PFSK-1 (cell line): Measurements from ENCODE around the gene KPNA3.

ENCODE experiments used
- FOXP2 ChIP-seq: optimal IDR thresholded peaks from 2 replicates; pipeline ENCODE3; 2011; ENCODE audit warnings: borderline replicate concordance, control low read depth, inconsistent platforms; ENCODE audit not compliant: insufficient read depth; ENCODE audit errors: extremely low read length, extremely low read depth
- POLR2AphosphoS5 ChIP-seq: IDR thresholded peaks from 2 replicates; pipeline ENCODE4 v1.6.1; 2012; ENCODE audit warnings: low read depth, mild to moderate bottlenecking, control low read depth, low read length, moderate library complexity
- SIN3A ChIP-seq: IDR thresholded peaks from 2 replicates; pipeline ENCODE4 v1.6.1; 2012; ENCODE audit warnings: mild to moderate bottlenecking, low read length, moderate library complexity, borderline replicate concordance; ENCODE audit not compliant: insufficient read depth
- TAF1 ChIP-seq: IDR thresholded peaks from 2 replicates; pipeline ENCODE4 v1.6.1; 2012; ENCODE audit warnings: low read length, control low read depth, borderline replicate concordance; ENCODE audit not compliant: insufficient read depth
- TF ChIP-seq, protein P1 (sequence below), 2 experiments: IDR thresholded peaks; 2 replicates each; pipeline versions ENCODE4 v1.6.1 to v1.8.0; 2011 to 2012; ENCODE audit warnings: low read depth in 2 of 2, low read length in 2 of 2, control low read depth in 1 of 2, inconsistent platforms in 1 of 2, mild to moderate bottlenecking in 1 of 2, moderate library complexity in 1 of 2; ENCODE audit not compliant: insufficient read depth in 1 of 2

KPNA3 gene

GRCh38 chr13:49821216-49822009 is 28.9 kb upstream of the KPNA3 start:
- TF ChIP-seq POLR2AphosphoS5 = no peak
- TF ChIP-seq SIN3A = no peak
- no peak for TF ChIP-seq TAF1
- no peak for TF ChIP-seq FOXP2
- TF ChIP-seq, protein P1, sequence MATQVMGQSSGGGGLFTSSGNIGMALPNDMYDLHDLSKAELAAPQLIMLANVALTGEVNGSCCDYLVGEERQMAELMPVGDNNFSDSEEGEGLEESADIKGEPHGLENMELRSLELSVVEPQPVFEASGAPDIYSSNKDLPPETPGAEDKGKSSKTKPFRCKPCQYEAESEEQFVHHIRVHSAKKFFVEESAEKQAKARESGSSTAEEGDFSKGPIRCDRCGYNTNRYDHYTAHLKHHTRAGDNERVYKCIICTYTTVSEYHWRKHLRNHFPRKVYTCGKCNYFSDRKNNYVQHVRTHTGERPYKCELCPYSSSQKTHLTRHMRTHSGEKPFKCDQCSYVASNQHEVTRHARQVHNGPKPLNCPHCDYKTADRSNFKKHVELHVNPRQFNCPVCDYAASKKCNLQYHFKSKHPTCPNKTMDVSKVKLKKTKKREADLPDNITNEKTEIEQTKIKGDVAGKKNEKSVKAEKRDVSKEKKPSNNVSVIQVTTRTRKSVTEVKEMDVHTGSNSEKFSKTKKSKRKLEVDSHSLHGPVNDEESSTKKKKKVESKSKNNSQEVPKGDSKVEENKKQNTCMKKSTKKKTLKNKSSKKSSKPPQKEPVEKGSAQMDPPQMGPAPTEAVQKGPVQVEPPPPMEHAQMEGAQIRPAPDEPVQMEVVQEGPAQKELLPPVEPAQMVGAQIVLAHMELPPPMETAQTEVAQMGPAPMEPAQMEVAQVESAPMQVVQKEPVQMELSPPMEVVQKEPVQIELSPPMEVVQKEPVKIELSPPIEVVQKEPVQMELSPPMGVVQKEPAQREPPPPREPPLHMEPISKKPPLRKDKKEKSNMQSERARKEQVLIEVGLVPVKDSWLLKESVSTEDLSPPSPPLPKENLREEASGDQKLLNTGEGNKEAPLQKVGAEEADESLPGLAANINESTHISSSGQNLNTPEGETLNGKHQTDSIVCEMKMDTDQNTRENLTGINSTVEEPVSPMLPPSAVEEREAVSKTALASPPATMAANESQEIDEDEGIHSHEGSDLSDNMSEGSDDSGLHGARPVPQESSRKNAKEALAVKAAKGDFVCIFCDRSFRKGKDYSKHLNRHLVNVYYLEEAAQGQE (IDR thresholded peaks at IDR 0.05; ENCODE audit: insufficient read depth in 1 of 2, low read depth in 2 of 2, low read length in 2 of 2) = no peak

- TF ChIP-seq POLR2AphosphoS5 (no peak), SIN3A (no peak), TAF1 (no peak), FOXP2 (no peak)
- TF ChIP-seq, protein P1 (IDR thresholded peaks at IDR 0.05; ENCODE audit: insufficient read depth in 1 of 2, low read depth in 2 of 2, low read length in 2 of 2) = no peak
Measured at GRCh38 chr13:49820591-49821215, 28.2 kb upstream of the KPNA3 start.

DNA sequence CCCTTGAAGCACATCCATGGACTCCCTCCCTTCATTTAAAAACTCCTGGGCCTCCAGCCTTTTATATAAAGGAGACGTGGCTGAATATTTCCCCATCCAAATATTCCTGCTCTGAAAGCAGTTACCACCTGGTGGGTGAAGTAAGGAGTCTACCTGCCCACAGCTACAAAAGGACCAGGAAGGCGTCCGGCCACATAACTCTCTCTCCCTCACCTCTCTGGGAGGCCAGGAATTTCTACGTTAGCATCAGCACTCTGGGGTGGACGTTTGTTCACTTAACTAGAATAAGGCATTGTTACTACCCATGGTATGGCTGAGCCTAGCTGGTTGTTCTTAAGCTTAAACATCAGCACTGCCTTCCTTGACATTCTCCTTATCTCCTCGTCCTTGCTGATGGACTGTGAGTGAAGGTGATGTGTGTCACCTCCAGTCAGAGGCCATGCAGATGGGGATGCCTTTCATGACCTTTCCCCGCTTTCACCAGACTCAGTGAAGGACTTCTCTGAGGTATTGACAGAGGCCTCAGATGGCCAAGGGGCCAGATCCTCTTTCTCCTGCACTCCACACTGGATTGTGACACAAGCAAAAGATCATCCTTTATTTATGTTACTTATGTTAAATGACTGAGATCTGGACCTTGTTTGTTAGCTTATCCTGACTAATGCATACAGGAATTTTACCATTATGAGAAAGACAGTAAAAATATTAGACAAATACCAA is 22.2 kb upstream of the KPNA3 start:
- TF ChIP-seq POLR2AphosphoS5 = no peak
- TF ChIP-seq FOXP2 = no peak
- TF ChIP-seq, protein P1 (IDR thresholded peaks at IDR 0.05; ENCODE audit: insufficient read depth in 1 of 2, low read depth in 2 of 2, low read length in 2 of 2) = no peak

GRCh38 chr13:49812812-49813211 is 20.3 kb upstream of the KPNA3 start:
- TF ChIP-seq TAF1 = no peak
- TF ChIP-seq SIN3A = no peak
- TF ChIP-seq POLR2AphosphoS5 = no peak
- TF ChIP-seq, protein P1 (IDR thresholded peaks at IDR 0.05; ENCODE audit: insufficient read depth in 1 of 2, low read depth in 2 of 2, low read length in 2 of 2) = no peak
- no peak for TF ChIP-seq FOXP2
